ENCODE measurements around the gene NUMB. TPM values are rescaled to one million over a fixed set of nuclear protein-coding genes. Genes with fewer than 3 reads are reported as not detected.

The NUMB gene
- total and polyA plus RNA-seq, 2 of the 4 experiments (the other 2 are of a cell fraction): 45.9 to 114 TPM

DNA sequence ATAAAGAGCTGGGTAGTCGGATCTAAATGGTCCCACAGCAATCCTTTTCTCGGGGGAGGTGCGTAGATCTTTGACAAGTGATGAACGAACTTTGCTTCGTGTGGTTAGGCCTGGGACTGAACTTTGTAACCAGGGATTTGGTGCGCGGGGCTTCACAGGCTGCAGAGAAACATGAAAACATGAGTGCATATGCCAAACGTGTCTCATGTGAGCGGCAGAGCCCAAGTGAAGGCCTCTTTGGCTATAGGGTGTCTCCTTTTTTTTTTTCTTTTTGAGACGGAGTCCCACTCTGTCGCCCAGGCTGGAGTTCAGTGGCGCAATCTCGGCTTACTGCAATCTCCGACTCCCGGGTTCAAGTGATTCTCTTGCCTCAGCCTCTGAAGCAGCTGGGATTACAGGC lies 20.3 kb upstream of the NUMB start:
- H3K14ac ChIP-seq (replicated peaks; ENCODE audit: low read depth, low read length): no peak overlapping the region
- CTCF ChIA-PET: no interaction called here
- H2BK120ac ChIP-seq (ENCODE audit: low read depth, low read length): no peak overlapping the region
- no peaks in the 10 kb centered on the region for H3K79me1 ChIP-seq (ENCODE audit: low read depth in 1 of 2, low read length in 2 of 2)
- no peak overlapping the region for H2AFZ ChIP-seq (replicated peaks; ENCODE audit: low read length, poor library complexity)
- in situ Hi-C loops (cut with MboI; ENCODE audit: low sequenced_read_pairs): no loop called here
- H3K18ac ChIP-seq (ENCODE audit: low read depth, low read length): no peak overlapping the region
- H3K4me3 ChIP-seq (ENCODE audit: insufficient read depth, low read depth, low read length): no peak overlapping the region
- no peak for TF ChIP-seq MAFK (IDR thresholded peaks at IDR 0.05; ENCODE audit: low read depth, low read length)
- no peak for TF ChIP-seq CEBPB (IDR thresholded peaks at IDR 0.05; ENCODE audit: low read depth, low read length)
- H3K9ac ChIP-seq (ENCODE audit: low read depth, low read length): no peak overlapping the region
- no peaks in the 10 kb centered on the region for H3K9me1 ChIP-seq (ENCODE audit: insufficient read depth, low read length)
- no TSS peak for BruUV-seq (replicated peaks)
- H3K4ac ChIP-seq (ENCODE audit: low read depth, low read length): no peak overlapping the region
- H2AK9ac ChIP-seq (replicated peaks; ENCODE audit: low read depth, low read length, poor library complexity): no peak overlapping the region
- no peak overlapping the region for H3K27ac ChIP-seq (ENCODE audit: insufficient read depth, low read length)
- H4K91ac ChIP-seq (ENCODE audit: insufficient read depth, low read depth, low read length): no peak overlapping the region
- no peaks in the 10 kb centered on the region for H3K36me3 ChIP-seq (ENCODE audit: control insufficient read depth, insufficient read depth, low read length)
- H3K27me3 ChIP-seq (ENCODE audit: control insufficient read depth, insufficient read depth, low read length): no peaks in the 10 kb centered on the region
- no peak overlapping the region for H3K4me2 ChIP-seq (ENCODE audit: low read depth, low read length)
- intact Hi-C loops (cut with micrococcal nuclease): no loop called here
- H3K4me1 ChIP-seq (ENCODE audit: control insufficient read depth, insufficient read depth, low read length): no peaks in the 10 kb centered on the region
- H4K20me1 ChIP-seq (ENCODE audit: insufficient read depth, low read length): no peaks in the 10 kb centered on the region
- no peak overlapping the region for H3K23ac ChIP-seq (ENCODE audit: low read depth, low read length)
- ATAC-seq (ENCODE audit: low read depth) (no peak), DNase-seq (no peak)
- H2BK20ac ChIP-seq (ENCODE audit: low read depth, low read length): no peak overlapping the region
- POLR2A ChIA-PET (ENCODE audit: unreplicated experiment): no interaction called here
- H3K9me3 ChIP-seq (ENCODE audit: control insufficient read depth, insufficient read depth, low read length): no peaks in the 10 kb centered on the region
- dilution Hi-C loops (cut with HindIII; ENCODE audit: low sequenced_read_pairs, unreplicated experiment): no loop called here
- no peak overlapping the region for H2BK5ac ChIP-seq (ENCODE audit: low read depth, low read length, poor library complexity, severe bottlenecking)
- 83% methylated on average over 9 of the region's 15 CpGs; no CpG with 5 or more reads in 1 of the 2 experiments for WGBS, 2 experiments (ENCODE audit: extremely low coverage in 2 of 2, insufficient read length in 1 of 2)
- no peak overlapping the region for H3K56ac ChIP-seq (ENCODE audit: extremely low read depth, insufficient read depth, low read length)
- H4K5ac ChIP-seq (ENCODE audit: low read depth, low read length): no peak overlapping the region
- H4K8ac ChIP-seq (ENCODE audit: low read depth in 2 of 2, low read length in 2 of 2): no peak overlapping the region
- H2AK5ac ChIP-seq (ENCODE audit: low read depth, low read length): no peak overlapping the region
- no peak overlapping the region for H2BK15ac ChIP-seq (ENCODE audit: low read depth, low read length)

Measured in IMR-90 (cell line).